ENCODE measurements around the gene CFAP161. TPM values are rescaled to one million over a fixed set of nuclear protein-coding genes. Genes with fewer than 3 reads are reported as not detected.

The CFAP161 gene
- total RNA-seq, 2 experiments from 2014 or later: not detected

DNA sequence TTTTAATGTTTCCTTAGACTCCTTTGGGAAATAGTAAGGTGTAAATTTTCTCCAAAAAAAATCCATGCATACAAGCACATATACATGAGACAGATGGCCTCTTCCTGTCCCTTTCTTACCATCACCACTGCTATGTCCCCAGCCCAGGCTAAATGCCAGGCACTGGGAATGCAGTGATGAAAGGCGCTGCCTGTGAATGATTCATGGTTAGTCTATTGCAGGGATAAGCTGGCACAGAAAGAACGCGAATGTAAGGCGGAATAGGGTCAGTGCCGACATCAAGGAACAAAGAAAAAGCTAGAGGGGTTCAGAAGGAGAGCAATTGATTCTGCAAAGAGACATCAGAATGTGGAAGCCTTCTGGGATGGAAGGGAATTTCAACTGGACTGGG is 36.2 kb upstream of the CFAP161 start:
- no peak overlapping the region for H3K27ac Mint-ChIP-seq
- no peaks in the 10 kb centered on the region for H3K36me3 Mint-ChIP-seq
- peaks cover 36% of the 10 kb centered on the region for H3K27me3 Mint-ChIP-seq
- DNase-seq: no peak
- POLR2A ChIA-PET: no interaction called here
- no peak for ATAC-seq (ENCODE audit: low read depth)
- no peak overlapping the region for H3K4me3 Mint-ChIP-seq
- H3K9me3 Mint-ChIP-seq: no peaks in the 10 kb centered on the region
- H3K4me1 Mint-ChIP-seq: peaks cover 6% of the 10 kb centered on the region

DNA sequence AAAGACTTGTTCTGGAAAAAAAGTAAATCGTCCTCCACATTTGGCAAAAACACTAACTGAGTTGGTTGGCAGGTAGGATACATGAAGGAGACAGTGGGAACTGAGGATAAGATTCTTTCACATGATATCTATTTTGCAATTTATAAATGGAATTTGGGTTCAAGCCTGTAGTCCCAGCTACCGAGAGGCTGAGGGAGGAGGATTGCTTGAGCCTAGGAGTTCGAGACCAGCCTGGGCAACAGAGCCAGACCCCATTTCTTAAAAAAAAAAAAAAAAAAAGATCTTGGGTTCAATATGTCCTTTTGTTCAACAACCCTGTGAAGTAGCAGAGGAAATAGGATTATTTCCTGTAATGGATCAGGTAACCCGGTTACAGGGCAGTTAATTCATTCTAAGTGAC is 35.7 kb upstream of the CFAP161 start:
- Mint-ChIP-seq H3K27me3 (peaks cover 35% of the 10 kb centered on the region), H3K4me1 (peaks cover 6% of the 10 kb centered on the region), H3K9me3 (no peaks in the 10 kb centered on the region), H3K36me3 (no peaks in the 10 kb centered on the region), H3K27ac (no peak overlapping the region), H3K4me3 (no peak overlapping the region)
- DNase-seq (no peak), ATAC-seq (ENCODE audit: low read depth) (no peak)
- POLR2A ChIA-PET: no interaction called here

DNA sequence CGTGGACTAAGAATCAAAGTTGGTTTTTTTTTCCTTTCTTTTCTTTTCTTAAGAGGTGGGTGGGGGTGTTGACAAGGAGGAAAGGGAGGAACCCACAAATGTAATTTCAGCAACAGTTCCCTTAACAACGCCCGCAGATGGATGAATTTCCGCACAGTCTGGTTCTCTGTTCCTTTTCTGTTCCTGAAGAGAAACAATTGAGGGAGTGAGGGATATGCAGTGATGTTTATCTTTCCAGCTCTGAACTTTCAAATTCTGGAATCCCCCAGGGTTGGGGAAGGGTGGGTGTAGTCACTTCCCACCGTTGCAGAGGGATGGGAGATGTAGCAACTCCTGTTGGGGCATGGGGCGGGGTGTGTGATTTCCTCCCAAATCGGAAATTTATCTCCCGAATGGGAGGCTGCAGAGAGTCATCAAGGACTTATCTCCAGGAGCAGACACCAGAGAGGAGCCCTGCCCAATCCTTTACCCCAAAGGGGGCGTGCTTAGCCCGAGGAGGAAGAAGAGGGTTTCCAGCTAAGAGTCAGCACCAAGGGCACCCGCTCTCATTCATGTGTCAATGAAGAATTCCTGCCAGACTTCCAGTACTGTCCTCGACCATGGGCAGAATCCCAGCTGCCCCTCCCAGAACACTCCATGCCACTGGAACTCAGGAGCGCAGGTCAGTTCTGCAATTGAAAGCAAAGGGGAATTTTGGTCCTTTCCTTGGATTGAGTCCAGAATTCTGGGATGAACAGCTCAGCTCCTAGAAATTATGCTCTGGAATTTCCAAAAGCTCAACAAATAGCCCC is 35.0 kb upstream of the CFAP161 start:
- no peak for DNase-seq
- POLR2A ChIA-PET: no interaction called here
- Mint-ChIP-seq H3K4me1 (peaks cover 6% of the 10 kb centered on the region), H3K27me3 (peaks cover 35% of the 10 kb centered on the region), H3K27ac (no peak overlapping the region), H3K36me3 (no peaks in the 10 kb centered on the region), H3K4me3 (no peak overlapping the region), H3K9me3 (no peaks in the 10 kb centered on the region)
- no peak for ATAC-seq (ENCODE audit: low read depth)

DNA sequence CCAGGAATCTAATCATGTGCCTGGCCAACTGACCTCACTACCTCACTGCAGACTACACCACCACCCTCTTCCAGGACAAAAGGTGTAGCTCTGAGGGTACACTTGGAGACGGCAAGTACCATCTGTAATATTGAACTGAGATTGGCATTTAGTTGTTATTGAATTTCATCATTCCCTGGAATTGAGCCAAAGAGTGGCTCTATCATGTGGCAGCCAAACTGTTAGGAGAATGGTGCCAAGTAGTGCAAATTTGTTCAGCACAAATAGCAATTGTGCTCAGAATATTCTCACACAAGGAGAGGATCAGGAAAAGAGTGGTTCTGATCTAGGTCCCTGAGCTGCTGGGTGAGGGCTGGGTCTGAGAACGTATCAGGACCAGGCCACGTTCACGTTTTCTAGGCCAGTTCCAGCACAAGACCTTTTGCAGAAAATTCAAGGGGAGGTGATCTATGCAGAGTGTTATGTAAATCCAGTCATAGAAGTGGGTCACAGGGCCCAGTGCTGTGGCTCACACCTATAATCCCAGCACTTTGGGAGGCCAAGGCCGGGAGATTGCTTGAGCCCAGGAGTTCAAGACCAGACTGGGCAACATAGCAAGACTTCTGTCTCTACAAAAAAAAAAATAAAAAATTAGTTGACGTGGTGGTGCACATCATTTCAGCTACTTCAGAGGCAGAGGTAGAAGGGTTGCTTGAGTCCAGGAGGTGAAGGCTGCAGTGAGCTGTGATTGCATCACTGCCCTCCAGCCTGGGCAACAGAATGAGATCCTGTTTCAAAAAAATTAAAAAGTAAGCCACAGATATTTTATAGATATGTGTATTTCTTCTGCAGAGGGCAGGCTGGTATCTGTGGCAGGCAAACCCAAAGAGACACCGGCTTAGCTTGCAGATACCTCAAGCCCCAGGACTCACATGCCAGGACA is 31.9 kb upstream of the CFAP161 start:
- POLR2A ChIA-PET: no interaction called here
- H3K36me3 Mint-ChIP-seq: no peaks in the 10 kb centered on the region
- no peak overlapping the region for H3K4me3 Mint-ChIP-seq
- DNase-seq (no peak), ATAC-seq (ENCODE audit: low read depth) (no peak)
- no peak overlapping the region for H3K27ac Mint-ChIP-seq
- no peaks in the 10 kb centered on the region for H3K9me3 Mint-ChIP-seq
- H3K27me3 Mint-ChIP-seq: peaks cover 31% of the 10 kb centered on the region
- H3K4me1 Mint-ChIP-seq: peaks cover 8% of the 10 kb centered on the region

DNA sequence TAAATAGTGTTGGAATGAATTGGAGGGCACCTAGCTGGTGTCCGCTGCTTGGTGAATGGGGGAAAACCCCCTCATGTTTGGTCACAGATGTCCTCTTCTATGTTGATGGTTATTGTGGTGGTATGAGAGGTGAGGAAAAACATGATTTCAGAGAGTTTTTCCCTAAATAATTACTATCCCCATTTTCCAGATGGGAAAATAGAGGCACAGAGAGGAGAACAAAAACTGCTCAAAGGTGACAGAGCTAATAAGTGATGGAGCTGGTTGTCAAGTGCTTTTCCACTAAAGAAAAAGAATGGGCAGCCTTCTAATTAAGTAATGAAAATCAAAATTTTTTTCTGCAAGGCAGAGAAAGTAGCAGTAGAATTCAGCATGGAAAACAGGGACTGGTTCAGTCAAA is 30.2 kb upstream of the CFAP161 start:
- H3K36me3 Mint-ChIP-seq: no peaks in the 10 kb centered on the region
- DNase-seq: no peak
- H3K9me3 Mint-ChIP-seq: no peaks in the 10 kb centered on the region
- POLR2A ChIA-PET: interaction anchor here (0.8 kb wide), 1 partner anchor 162 kb away, joined by 3 read pairs; no protein-coding TSS in a partner anchor
- peaks cover 5% of the 10 kb centered on the region for H3K4me1 Mint-ChIP-seq
- H3K4me3 Mint-ChIP-seq: no peak overlapping the region
- H3K27ac Mint-ChIP-seq: no peak overlapping the region
- ATAC-seq (ENCODE audit: low read depth): no peak
- peaks cover 22% of the 10 kb centered on the region for H3K27me3 Mint-ChIP-seq

DNA sequence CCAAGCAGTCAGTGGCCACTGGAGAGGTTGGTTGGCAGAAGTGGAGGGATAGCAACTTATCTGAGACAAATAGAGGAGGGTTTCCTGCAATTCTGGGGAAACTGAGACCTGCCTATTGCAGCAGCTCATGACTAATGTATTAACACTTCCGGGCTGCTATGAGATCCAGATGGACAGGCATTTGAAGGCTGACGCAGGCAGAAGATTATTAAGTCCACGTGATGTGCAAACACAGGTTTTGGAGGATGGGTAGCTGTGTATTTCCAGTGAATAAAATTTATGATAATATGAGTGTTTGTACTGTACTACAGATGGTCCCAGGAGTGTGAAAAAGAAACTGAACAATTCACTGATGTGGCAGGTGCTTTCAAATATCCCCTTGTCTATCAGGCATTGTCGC is 28.5 kb upstream of the CFAP161 start:
- no peaks in the 10 kb centered on the region for H3K36me3 Mint-ChIP-seq
- no peak overlapping the region for H3K27ac Mint-ChIP-seq
- POLR2A ChIA-PET: no interaction called here
- ATAC-seq (ENCODE audit: low read depth): no peak
- H3K4me1 Mint-ChIP-seq: peaks cover 2% of the 10 kb centered on the region
- no peak for DNase-seq
- no peak overlapping the region for H3K4me3 Mint-ChIP-seq
- no peaks in the 10 kb centered on the region for H3K9me3 Mint-ChIP-seq
- peaks cover 32% of the 10 kb centered on the region for H3K27me3 Mint-ChIP-seq

DNA sequence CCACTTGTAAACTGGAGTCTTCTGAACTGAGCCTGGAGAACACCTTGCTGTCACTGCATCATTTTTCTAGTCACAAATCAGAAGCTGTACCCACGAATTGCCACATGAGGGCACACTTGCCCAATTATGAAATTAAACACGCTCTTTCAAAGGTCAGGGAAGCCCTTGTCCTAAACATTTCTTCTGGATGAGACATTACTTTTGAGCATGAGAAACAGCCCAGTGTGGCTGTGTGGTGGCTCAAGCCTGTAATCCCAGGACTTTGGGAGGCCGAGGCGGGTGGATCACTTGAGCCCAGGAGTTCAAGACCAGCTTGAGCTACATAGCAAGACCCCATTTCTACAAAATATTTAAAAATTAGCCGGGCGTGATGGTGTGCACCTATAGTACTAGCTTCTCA is 27.5 kb upstream of the CFAP161 start:
- Mint-ChIP-seq H3K4me1 (peaks cover 5% of the 10 kb centered on the region), H3K27ac (no peak overlapping the region), H3K9me3 (no peaks in the 10 kb centered on the region), H3K36me3 (no peaks in the 10 kb centered on the region), H3K4me3 (no peak overlapping the region), H3K27me3 (peaks cover 32% of the 10 kb centered on the region)
- ATAC-seq (ENCODE audit: low read depth): no peak
- peak; percentile 32 for DNase-seq
- POLR2A ChIA-PET: no interaction called here

DNA sequence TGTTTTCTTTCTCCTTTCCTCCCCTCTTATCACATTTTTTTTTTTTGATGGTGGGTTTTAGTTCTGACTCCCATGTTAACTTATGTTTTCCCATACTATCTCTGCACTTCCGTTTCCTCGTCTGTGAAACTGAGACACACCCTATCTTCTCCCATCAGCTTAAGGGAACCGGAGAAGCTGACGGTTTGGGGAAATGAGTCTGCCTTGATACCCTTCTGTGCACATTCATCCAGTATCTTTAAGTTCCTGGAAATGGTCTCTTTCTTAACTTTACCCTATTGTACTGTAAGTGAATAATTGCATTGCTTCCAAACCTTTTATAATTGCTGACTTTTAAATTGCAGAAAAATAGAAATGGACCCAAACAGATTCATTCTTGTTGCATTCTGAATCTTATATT is 26.2 kb upstream of the CFAP161 start:
- Mint-ChIP-seq H3K4me1 (peaks cover 5% of the 10 kb centered on the region), H3K27ac (no peak overlapping the region), H3K9me3 (no peaks in the 10 kb centered on the region), H3K36me3 (no peaks in the 10 kb centered on the region), H3K4me3 (no peak overlapping the region), H3K27me3 (peaks cover 29% of the 10 kb centered on the region)
- no peak for ATAC-seq (ENCODE audit: low read depth)
- DNase-seq: no peak
- POLR2A ChIA-PET: no interaction called here

DNA sequence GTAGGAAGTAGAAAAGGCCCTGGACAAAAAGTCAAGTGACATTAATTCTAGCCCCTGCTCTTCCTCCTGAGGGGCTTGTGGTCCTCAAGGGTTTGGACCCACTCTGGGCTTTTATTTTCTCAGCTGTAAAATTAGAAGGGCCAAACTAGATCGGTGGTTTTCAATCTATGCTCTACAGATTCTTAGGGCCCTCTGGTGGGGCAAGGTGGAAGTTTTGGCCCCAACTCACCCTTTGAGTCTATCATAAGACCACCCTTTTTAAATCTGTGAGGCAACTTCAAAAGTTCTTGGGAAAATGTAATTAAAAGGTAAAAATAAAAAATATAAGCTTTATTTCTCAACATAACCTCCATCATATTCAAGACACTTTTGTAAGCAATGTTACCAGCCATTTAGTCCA is 25.6 kb upstream of the CFAP161 start:
- Mint-ChIP-seq H3K36me3 (no peaks in the 10 kb centered on the region), H3K27me3 (peaks cover 31% of the 10 kb centered on the region), H3K9me3 (no peaks in the 10 kb centered on the region), H3K4me3 (no peak overlapping the region), H3K4me1 (peaks cover 5% of the 10 kb centered on the region), H3K27ac (no peak overlapping the region)
- no peak for ATAC-seq (ENCODE audit: low read depth)
- POLR2A ChIA-PET: no interaction called here
- no peak for DNase-seq

DNA sequence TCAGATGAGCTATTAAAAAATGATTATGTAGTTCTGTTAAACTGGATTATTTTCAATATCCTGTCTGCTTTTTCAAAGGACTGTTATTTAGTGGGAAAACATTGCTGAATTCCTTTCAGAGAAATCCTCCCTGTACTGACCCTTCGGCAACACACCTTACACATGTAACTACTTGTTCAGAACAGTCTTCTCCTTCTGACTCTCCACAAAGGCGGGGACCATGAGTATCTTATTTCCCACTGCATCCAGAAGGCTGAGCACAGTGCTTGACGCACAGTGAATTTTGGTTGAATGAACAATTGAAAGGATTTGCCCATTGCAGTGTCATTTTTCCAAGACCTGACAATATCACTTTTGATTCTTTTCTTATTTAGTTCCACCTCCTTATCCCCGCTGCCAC is 23.1 kb upstream of the CFAP161 start:
- no peaks in the 10 kb centered on the region for H3K36me3 Mint-ChIP-seq
- ATAC-seq (ENCODE audit: low read depth) (no peak), DNase-seq (no peak)
- H3K4me1 Mint-ChIP-seq: peaks cover 3% of the 10 kb centered on the region
- H3K27ac Mint-ChIP-seq: no peak overlapping the region
- POLR2A ChIA-PET: no interaction called here
- H3K4me3 Mint-ChIP-seq: no peak overlapping the region
- H3K9me3 Mint-ChIP-seq: no peaks in the 10 kb centered on the region
- peaks cover 32% of the 10 kb centered on the region for H3K27me3 Mint-ChIP-seq

DNA sequence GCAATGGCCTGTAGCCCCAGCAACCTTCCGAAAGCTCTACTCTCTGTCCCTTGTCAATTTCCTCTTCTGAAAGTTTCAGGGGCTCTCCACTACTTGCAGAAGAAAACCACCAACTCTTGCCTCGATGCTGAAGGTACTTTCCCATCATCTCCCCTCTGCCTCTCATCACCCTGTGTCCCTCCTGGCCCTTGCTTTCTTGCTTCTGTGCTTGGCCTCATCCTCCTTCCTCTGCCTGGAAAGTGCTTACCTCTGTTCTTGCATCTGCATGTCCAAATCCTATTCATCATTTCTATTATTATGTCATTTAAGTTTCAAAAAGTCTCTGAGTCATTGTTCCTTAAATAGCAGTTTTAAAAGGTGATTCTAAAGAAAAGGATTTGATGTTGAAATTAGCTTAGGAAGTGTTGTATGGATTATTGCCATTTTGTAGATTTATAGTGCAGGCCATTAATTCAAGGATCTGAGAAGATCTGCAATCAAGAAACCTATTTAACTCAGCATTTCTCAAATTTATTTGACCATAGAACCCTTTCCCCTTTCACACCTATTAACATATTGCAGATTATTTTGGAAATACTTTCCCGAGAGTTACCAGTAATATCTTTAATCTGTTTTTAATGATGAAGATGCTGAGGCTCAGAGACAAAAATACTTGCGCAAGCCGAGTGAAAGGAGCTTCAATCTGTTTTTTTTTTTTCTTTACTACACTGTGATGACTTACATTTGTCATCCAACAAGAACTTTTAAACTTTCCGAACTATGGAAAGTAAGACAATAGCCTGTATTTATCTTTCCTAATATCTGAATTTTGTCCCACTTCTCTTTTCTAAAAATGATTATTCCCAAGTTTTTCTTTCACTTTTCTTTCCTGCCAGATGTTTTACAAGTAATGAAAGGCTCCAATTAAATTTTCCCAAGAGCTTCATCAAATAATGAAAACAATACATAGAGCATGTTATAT is 22.3 kb upstream of the CFAP161 start:
- Mint-ChIP-seq H3K27me3 (peaks cover 32% of the 10 kb centered on the region), H3K27ac (no peak overlapping the region), H3K4me1 (peaks cover 3% of the 10 kb centered on the region), H3K9me3 (no peaks in the 10 kb centered on the region), H3K4me3 (no peak overlapping the region), H3K36me3 (no peaks in the 10 kb centered on the region)
- DNase-seq: no peak
- POLR2A ChIA-PET: no interaction called here
- ATAC-seq (ENCODE audit: low read depth): no peak

DNA sequence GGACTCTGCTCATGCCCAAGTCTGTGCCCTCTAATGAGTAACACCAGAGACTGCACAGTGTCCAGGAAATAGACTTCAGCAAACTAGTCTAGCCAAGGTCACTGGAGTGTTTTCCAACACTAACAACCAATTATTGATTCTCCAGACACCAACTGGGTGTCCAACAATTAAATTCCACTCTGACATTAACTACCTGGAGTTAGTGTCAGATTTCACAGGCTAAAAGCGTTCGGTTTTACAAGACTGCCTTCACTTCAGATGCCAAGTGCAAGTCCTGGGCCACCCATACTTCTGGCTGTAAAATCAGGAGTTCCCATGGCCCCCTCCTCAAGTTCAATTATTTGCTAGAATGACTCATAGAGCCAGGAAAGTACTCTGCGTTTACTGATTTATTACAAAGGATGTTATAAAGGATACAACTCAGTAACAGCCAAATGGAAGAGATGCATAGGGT is 20.8 kb upstream of the CFAP161 start:
- ATAC-seq (ENCODE audit: low read depth): no peak
- DNase-seq: no peak
- H3K27me3 Mint-ChIP-seq: peaks cover 43% of the 10 kb centered on the region
- peaks cover 3% of the 10 kb centered on the region for H3K4me1 Mint-ChIP-seq
- no peak overlapping the region for H3K27ac Mint-ChIP-seq
- no peaks in the 10 kb centered on the region for H3K9me3 Mint-ChIP-seq
- no peak overlapping the region for H3K4me3 Mint-ChIP-seq
- POLR2A ChIA-PET: no interaction called here
- H3K36me3 Mint-ChIP-seq: no peaks in the 10 kb centered on the region

DNA sequence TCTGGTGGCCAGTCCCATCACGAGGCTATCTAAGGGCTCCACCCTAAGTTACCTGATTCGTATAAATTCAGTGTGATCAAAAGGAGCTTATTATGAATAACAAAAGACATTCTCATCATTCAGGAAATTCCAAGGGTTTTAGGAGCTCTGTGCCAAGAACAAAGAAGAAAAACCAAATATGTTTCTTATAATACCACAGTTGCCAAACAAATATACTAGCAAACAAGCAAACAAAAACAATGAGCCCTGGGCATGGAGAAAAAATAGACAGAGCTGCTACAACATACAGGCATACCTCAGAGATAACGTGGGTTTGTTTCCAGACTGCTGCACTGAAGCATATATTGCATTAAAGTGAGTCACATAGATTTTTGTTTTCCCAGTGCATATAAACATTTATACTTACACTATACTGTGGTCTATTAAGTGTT is 20.2 kb upstream of the CFAP161 start:
- DNase-seq (no peak), ATAC-seq (ENCODE audit: low read depth) (no peak)
- Mint-ChIP-seq H3K27me3 (peaks cover 44% of the 10 kb centered on the region), H3K4me1 (peaks cover 3% of the 10 kb centered on the region), H3K36me3 (no peaks in the 10 kb centered on the region), H3K4me3 (no peak overlapping the region), H3K27ac (no peak overlapping the region), H3K9me3 (no peaks in the 10 kb centered on the region)
- POLR2A ChIA-PET: no interaction called here

Measured in activated naive CD8-positive, alpha-beta T cell treated with anti-CD3 and anti-CD28 coated beads, Interleukin-2, amount 10 ng/mL, durations not matched to agents 7 days and 5 days (primary cell).